Head of caudate nucleus (tissue), 42 donors: ENCODE data around the gene PDLIM7.

Experiments
- DNase-seq, 42 donors: peaks; one replicate each; pipeline versions ENCODE4 v3.0.0 to v3.0.0-alpha.2; 2020 to 2021; ENCODE audit warnings: mixed read lengths in 7 of 42
- intact Hi-C: fragments of 100-400 bp; cut with DNase I; formaldehyde crosslinking; loops from one replicate; pipeline ENCODE4 v1.15.0; 2022

The PDLIM7 gene

DNA sequence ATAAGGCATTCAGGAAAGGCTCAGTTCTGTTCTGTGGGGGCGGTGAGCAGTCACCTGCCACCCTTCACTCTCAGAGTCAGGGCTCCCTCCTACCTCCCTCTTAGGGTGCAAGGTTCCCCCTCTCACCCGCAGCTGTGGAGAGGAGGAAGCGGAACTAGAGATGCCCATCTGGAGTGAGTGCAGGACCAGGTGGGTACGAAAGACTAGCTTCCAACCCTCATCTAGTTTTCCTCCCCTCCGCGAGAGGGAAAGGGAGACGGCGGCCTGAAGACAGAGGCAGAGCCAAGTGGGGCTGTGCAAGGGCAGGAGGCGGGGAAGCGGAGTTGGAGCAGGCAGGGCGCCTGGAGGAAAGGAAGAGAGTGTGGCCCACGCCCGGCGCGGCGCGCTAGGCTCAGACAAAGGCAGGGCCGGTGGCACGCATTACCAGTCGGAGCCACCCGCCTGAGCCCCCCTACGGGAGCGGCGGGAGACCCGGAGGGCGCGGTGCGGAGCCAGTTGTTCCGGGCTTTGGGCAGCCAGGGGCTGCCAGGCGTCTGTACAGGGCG, 43.5 kb downstream of the PDLIM7 start:
- peak in 40 of 42 donors; percentile 21 to 87 (median 67) for DNase-seq
- intact Hi-C loops, result loop anchor here (2.0 to 5.0 kb wide), 3 partner anchors 27 to 62 kb away; partner anchors contain the start of genes F12 and GRK6

DNA sequence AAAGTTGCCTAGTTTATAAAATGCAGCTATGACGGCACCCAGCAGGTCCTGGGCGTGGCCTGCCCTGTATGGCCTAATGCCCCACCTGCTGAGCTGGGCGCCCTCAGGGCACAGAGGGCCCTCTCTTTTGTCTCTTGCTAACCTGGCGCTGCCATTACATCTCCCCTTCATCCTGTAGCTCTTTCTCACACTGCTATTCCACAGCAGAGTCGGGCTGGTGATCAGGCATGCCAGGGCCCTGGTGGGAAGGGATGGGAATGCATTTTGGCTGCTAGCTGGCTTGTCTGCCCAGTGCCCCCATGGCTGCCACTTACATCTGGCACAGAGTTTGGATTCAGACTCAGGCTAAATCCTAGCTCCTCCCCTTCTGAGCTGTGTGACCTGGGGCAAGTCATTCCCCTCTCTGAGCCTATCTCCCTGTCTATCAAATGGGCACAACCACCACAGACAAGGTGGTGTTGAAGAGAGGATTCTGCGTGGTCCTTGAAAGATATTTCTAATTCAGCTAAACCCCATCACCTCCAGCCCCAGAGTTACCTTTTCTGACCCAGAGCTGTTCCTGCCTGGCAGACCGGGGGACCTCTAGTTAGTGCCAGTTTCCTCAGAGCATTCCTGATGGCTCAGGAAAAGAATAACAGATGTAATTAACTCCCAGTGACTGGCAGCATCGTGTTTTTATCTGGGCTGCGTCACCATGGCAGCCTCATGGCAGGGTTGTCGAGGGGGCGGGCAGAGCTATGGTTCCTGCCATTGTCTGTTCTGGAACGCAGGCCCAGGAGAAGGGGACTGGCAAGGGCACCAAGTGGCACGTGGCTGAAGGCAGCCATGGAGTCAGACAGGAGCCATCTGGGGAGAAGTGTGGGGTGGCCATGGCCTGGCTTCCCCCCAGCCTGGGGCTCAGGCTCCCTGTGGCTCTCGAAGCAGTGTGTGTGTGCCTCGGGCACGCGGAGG, 44.4 kb downstream of the PDLIM7 start:
- peak in 41 of 42 donors; percentile 46 to 90 (median 72) for DNase-seq
- intact Hi-C loops, result loop anchor here (2.0 to 5.0 kb wide), 3 partner anchors 26 to 61 kb away; partner anchors contain the start of genes F12 and GRK6

DNA sequence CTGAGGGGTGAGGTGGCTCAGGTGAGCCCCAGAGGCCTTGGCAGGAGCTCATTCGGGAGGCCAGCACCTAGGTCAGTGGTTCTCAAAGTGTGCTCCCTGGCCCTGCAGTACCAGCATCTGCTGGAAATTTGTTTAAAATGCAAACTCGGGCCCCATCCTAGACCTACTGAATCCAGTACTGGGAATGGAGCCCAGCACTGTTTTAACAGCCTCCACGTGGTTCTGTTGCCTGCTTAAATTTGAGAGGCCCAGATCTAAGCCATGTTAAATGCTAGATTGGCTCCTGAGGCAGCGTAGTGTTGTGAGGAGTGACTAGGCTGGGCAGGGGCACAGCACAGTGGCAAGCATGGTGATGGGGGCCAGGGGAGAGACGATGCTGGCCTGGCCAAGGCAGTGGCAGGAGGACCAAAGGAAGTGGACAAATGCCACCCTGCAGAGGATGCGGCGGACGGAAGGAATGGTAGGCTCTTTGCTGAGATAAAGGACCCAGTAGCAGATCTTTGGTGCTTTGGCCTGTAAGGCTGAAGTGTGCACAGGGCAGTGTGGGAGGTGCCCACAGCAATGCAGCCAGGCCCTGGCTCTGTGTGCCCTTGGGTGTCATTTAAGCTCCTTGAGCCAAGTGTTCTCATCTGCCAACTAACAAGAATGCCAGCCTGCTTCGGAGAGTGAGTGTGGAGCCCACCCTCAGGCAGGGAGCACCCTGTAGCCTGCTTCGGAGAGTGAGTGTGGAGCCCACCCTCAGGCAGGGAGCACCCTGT, 46.6 kb downstream of the PDLIM7 start:
- DNase-seq, result peak in 5 of 42 donors; percentile 29 to 71 (median 44)
- intact Hi-C loops, result loop anchor here (5.0 kb wide), 2 partner anchors 44 to 59 kb away; partner anchors contain the start of gene F12

DNA sequence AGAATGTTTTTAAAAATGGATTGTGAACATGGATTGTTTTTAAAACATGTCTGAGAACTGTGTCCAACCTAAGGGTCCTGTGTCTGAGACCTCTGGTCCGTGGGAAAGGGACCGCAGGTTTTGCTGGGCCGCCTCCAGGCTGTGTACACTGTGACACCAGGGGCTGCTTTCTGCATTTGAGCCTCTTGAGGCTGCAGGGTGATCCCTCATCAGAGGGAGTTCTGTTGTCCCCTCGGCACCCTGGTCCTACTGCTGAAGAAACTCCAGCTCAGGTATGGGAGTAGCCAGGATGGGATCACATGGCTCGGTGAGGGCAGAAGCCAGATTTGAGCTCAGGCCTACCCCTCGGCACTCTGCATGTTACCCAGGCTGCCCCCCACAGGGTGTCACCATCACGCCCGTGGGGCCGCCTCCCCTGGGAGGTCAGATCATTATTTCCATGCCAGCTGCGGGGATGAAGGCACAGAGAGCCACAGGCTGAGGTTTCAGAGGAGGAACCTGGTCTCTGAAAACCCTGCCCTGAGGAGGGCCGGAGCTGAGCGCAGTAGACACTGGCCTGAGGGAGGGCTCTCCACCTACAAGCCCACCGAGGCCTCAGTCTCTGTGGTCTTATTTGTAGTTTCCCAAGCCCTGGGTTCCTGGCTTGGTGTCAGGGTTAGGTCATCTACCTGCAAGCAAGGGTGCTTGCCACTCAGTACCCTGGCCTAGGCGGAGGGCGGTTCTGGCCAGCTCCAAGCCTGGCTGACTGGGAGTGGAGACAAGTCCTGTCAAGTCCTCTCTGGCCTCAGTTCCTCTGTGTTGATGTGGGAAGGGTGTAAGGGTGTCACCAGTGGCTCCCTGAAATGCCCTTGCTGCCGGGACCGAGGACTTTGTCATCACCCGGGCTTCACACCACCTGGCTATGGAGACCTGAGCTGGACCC, 48.0 kb downstream of the PDLIM7 start:
- no peak for DNase-seq
- intact Hi-C loops, result loop anchor here (5.0 kb wide), 2 partner anchors 42 to 57 kb away; partner anchors contain the start of gene F12

DNA sequence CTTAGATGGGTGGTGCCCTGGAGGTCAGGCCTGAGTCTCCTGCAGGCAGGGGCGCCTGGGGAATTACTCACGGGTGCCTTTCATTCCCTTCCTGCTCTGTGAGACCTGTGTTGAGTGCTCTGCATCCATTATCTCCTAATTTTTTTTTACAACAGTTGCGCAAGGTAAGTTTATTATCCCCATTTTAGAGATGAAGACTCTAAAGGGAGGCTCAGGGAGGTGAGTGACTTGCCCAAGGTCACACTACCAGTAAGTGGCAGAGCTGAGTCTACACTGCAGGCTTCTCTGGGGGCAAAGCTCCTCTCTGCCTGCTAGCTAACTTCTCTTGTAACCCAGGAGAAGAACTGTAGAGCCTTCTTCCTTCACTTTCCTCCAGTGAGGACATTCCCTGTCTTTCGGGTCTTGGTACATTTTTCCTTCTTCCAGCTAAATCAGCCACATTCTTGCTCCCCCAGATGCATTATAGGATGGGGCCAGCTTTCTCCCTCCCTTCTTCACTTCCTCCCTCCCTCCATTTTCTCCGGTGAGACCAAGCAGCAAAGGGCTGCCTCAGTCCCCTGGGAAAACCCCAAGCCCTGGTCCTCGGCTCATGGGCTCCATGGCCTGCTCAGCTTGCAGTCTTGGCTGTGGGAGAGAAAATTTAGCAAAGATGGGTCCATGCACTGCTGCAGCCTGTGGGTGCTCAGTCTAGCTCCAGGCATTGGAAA, 49.0 kb downstream of the PDLIM7 start:
- no peak for DNase-seq
- intact Hi-C loops, result no loop called here

DNA sequence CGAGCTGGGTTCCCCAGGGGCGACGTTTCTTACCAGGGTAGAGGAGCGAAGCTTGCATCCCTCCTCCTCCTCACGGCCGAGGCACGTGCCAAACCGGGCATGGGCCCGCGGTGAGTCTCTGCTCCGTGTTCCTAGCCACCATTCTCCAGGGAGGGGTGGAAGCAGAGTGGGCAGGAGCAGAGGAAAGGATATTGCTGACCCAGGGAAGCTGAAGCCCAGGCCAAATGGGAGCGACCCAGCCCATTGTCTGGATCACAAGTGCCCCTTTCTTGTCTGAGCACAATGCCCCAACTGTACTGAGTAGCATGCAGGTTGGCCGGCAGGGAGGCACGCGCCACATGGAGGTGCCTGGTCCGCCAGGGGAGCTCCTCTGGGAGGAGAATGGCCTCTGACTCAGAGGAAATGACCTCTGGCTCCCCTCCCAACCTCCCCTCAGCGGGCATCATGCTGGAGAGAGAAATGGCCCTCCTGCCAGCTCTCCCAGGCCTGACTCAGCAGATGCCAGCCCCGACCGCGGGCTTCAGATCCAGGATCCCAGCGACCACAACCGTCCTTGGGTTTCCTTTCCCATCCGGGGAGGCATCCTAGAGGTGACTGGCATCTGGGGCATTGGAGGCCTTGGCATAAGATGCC, 49.7 kb downstream of the PDLIM7 start:
- peak; percentile 76 to 97 (median 87) for DNase-seq
- intact Hi-C loops, result no loop called here

DNA sequence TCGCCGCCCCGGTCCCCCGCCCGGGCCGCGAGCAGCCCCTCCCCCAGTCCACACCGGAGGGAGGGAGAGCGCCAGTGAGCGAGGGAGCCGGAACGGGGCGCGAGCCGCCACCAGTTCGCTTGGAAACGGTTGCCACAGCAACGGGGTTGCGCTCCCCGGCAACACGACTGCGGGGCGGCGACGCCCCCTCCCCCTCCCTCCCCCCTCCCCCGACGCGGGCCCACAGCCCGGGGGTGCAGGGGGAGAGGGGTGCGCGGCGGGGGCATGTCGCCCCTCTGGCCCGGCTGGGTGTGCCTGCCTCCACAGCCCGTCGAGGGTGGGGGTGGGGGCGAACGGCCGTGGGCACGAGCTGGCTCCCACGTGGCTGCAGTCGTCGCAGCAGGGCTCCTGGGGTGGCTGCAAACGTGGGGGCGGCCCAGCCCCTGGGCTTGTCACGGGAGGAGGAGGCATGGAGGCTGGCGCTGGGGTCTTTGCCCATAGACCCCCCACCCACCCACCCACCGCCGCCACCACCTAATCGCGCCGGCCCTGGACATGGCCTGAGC, 50.3 kb downstream of the PDLIM7 start:
- DNase-seq, result peak; percentile 64 to 92 (median 84)
- intact Hi-C loops, result no loop called here

DNA sequence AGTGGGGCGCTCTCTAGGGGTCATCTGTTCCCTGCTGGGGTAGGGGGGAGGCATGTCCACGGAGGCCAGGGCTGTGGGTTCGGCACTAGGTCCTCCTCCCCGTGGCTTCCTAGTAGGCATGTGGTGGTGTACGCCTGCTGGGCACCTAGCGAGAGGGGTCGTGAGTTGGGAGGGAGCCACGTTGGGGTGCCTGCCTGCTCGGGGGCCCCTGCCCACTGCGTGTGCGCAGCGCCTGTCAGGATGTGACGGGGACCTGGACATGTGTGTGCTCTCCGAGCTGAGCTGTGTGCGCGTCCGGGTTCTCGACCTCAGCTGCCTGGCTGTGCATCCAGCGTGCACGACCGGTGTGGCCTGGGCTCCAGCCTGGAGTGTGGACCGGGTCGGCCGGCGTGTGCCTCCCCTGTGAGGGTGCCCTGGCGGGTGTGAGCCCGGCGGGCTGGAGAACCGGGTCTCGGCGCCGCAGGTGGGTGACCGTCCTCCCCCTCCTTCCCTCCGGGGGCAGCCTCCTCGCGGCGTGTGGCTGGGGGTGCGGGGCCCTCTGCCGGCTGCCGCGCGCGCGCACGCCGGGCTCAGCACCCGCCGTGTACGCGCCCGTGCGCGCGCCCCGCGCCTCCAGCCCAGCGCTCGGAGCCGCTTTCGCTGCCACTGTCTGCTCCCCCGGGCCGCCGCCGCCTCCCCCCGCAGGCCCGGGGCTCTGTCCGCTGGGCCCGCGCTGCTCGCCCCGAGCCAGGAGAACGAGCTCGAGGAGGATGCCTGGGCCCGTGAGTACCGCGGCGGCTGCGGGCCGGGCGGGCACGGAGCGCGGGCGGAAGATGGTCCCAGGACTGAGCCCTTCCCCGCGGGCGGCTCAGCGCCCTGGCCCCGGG, 51.0 kb downstream of the PDLIM7 start, which contains the start of gene PRR7:
PRR7 (plus strand) TSS at position 615 of the 866 bp plus-strand sequence. CDS start 8,254 bp downstream, outside the sequence.
- intact Hi-C loops, result no loop called here
- DNase-seq, result peak in 40 of 42 donors; percentile 65 to 92 (median 84)

DNA sequence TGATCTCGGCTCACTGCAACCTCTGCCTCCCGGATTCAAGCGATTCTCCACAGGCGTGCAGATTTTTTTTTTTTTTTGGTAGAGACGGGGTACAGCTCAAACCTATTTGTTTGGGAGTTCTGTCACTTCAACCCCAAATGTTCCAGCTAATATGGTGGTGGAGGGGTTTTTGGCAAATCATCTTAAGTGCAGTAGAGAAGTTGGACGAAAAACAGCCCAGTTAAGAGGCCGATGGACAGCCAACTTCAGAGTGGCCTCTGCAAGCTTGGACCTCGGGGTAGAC, 51.5 kb downstream of the PDLIM7 start:
- intact Hi-C loops, result no loop called here
- no peak for DNase-seq

DNA sequence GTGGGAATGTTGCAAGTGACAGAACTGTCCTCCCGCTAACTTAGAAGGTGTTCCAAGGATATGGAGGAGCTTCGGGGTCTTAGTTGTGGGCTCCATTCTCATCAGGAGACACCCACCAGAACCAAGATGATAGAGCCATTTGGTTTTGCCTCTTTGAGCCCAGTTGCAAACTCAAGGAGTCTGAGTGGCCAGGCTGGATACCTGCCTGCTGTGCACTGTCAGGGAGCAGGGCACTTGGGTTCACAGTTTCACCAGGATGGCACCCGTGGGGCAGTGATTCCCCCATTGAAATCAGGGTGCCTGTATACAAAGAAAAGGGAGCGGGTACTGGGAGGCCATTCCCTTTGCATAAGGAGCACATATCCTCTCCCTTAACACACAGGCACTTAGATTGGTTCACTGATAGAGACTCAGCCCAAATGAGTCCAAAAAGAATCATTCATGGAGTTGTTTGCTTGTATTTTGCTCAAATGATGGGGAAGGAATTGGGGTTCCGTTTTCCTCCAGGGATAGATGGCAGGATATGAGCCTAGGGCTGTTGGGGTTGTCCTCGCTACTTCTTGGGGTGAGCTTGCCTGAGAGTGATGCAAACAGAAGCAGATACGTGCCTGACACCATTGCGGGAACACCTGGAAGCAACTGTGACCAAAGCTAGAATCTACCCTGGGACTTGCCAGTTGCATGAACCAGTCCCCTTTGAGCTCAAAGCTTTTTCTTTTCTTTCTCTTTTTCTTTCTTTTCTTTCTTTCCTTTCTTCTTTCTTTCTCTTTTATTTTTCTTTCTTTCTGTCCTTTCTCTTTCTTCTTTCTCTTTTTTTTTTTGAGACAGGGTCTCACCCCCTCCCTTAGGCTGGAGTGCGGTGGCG, 52.1 kb downstream of the PDLIM7 start:
- no peak for DNase-seq
- intact Hi-C loops, result no loop called here

DNA sequence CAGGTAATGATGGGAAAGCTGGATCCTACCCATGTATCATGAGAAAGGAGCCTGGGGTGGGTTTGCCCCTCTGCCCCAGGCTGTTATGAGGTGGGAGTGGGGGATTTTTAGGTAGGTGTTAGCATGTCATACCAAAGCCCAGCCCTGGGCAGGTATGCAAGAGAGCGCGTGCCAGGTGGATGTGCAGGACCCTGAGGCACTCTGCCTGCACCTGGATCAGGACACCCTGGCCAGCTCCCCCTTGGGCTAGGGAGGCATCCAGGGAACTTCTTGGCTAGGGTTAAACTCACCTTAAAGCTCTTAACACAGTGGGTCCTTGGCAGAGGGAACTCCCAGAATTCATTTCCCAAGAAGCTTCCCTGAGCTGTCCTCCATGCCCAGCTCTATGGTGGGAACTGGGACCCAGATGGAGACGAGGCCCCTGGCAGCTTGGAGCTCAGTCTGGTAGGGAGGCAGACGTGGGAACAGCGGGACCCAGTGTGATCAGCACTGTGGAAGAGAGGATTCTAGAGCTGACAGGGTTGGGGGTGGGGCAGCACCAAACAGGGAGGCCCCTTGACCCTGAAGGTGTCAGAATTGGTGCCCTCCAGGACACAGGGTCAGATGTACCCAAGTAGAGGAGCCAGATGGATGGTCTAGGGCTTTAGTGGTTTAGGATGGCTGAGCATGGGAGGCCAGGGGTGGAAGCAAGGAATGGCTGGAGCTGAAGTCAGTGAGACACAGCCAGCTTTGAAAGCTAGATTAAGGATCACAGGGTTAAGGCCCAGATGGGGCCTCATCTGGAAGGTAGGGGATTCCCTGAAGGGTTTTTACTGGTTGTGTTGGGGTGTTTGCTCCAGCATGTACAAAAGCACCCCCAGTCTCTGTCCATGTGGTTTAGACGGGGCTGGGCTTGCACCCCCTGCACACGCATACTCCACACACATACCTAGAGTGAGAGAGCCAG, 53.0 kb downstream of the PDLIM7 start:
- no peak for DNase-seq
- intact Hi-C loops, result no loop called here

DNA sequence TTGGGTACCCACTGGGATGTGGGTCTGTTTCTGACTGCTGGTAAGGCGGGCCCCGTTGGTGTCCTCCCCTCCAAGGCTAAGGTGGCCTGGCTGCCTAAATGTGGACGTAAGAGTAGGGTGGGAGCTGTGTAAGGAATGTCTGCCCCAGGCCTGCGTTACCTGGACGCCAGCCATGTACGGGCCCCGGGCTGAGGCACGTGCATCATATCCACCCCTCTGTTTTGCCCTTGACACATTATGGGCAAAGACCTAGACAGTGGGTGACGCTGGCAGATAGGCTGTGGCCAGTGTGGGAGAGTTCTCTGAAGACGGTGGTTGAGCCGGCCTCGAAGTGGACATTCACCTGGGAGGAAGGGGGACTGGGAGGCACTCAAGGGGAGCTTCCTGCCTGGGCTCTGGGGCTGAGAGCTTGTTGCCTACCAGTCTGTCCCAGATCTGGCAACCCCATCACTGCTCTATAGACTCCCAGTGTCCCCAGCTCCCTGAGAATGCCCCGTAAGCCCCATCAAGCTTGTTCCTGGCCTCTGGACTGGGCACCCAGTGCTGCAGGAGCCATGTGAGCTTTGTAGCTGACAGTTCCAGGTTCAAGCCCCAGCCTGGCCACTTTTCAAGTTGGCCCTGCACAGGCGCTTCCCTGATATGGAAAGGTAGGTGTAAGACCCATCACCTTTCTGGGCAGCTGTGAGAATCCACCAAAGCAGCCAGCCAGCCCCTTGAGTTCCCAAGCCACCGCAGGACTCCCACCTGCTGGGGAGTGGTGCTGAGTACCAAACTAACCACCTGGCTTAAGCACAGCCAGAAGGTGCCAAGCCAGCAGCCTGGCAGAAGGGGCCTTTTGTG, 54.0 kb downstream of the PDLIM7 start:
- intact Hi-C loops, result no loop called here
- DNase-seq, result no peak
